IMR-90 (cell line): ENCODE data around the gene DCDC1. TPM values are rescaled to one million over a fixed set of nuclear protein-coding genes. Genes with fewer than 3 reads are reported as not detected.
A peak's percentile ranks its signal among the peaks of the same experiment; 100 is the strongest.

ENCODE experiments used
- ATAC-seq: fragments of 200-7000 bp; cut with Tn5 transposase; 2 replicates; pipeline ENCODE4 v1.9.1; 2020; ENCODE audit warnings: low read depth, mild to moderate bottlenecking, moderate library complexity
- BruUV-seq: library from RNA; stranded (reverse); fragments of 400-500 nt; replicated peaks from 2 replicates; lab custom pipeline; 2021; lab: Mats Ljungman, UMichigan
- CTCF ChIA-PET: fragments of 300-600 bp; formaldehyde crosslinking; extraction: SDS; loops from one replicate; lab custom pipeline; 2021; ENCODE audit warnings: antibody characterized with exemption; lab: Yijun Ruan, JAX
- POLR2A ChIA-PET: fragments of 300-600 bp; sonication (Branson Sonifier 250); formaldehyde crosslinking; loops from one replicate; lab custom pipeline; 2022; ENCODE audit warnings: antibody characterized with exemption; ENCODE audit not compliant: unreplicated experiment; lab: Charles Lee
- DNase-seq: peaks from one replicate; pipeline ENCODE4 v3.0.0; 2013
- H2AFZ ChIP-seq: replicated peaks from 2 replicates; pipeline ENCODE3; 2013; ENCODE audit warnings: low read length, mild to moderate bottlenecking; ENCODE audit not compliant: poor library complexity
- H2AK5ac ChIP-seq: 2 replicates; pipeline ENCODE4 v1.6.1; 2013; ENCODE audit warnings: low read depth, low read length, inconsistent platforms
- H2AK9ac ChIP-seq: replicated peaks from 2 replicates; pipeline ENCODE3; 2013; ENCODE audit warnings: mild to moderate bottlenecking, low read depth, low read length, moderate library complexity; ENCODE audit not compliant: poor library complexity
- H2BK120ac ChIP-seq: 2 replicates; pipeline ENCODE4 v1.6.1; 2013; ENCODE audit warnings: low read depth, low read length, inconsistent platforms
- H2BK15ac ChIP-seq: 3 replicates; pipeline ENCODE4 v1.6.1; 2013; ENCODE audit warnings: low read depth, low read length, inconsistent platforms
- H2BK20ac ChIP-seq: 2 replicates; pipeline ENCODE4 v1.6.1; 2013; ENCODE audit warnings: low read depth, mild to moderate bottlenecking, inconsistent platforms, low read length, moderate library complexity
- H2BK5ac ChIP-seq: 2 replicates; pipeline ENCODE4 v1.6.1; 2013; ENCODE audit warnings: mild to moderate bottlenecking, low read depth, low read length, inconsistent platforms; ENCODE audit not compliant: poor library complexity, severe bottlenecking
- H3K14ac ChIP-seq: replicated peaks from 2 replicates; pipeline ENCODE4 v1.6.1; 2013; ENCODE audit warnings: low read depth, low read length, inconsistent platforms
- H3K18ac ChIP-seq: 2 replicates; pipeline ENCODE4 v1.6.1; 2013; ENCODE audit warnings: low read depth, low read length, control low read depth
- H3K23ac ChIP-seq: 2 replicates; pipeline ENCODE4 v1.6.1; 2013; ENCODE audit warnings: low read depth, low read length, inconsistent platforms
- H3K27ac ChIP-seq: 2 replicates; pipeline ENCODE4 v1.5.1; 2013; ENCODE audit warnings: mild to moderate bottlenecking, control low read depth, low read length; ENCODE audit not compliant: insufficient read depth
- H3K27me3 ChIP-seq: 2 replicates; pipeline ENCODE4 v1.6.1; 2013; ENCODE audit warnings: low read length; ENCODE audit not compliant: control insufficient read depth, insufficient read depth
- H3K36me3 ChIP-seq: 2 replicates; pipeline ENCODE4 v1.6.1; 2013; ENCODE audit warnings: low read length, mixed read lengths; ENCODE audit not compliant: control insufficient read depth, insufficient read depth
- H3K4ac ChIP-seq: 2 replicates; pipeline ENCODE4 v1.6.1; 2013; ENCODE audit warnings: low read depth, low read length, inconsistent platforms
- H3K4me1 ChIP-seq: 2 replicates; pipeline ENCODE4 v1.6.1; 2013; ENCODE audit warnings: low read length, mixed read lengths; ENCODE audit not compliant: control insufficient read depth, insufficient read depth
- H3K4me2 ChIP-seq: 2 replicates; pipeline ENCODE4 v1.6.1; 2013; ENCODE audit warnings: low read depth, mild to moderate bottlenecking, control low read depth, low read length, moderate library complexity
- H3K4me3 ChIP-seq: 2 replicates; pipeline ENCODE4 v1.5.1; 2013; ENCODE audit warnings: low read depth, mild to moderate bottlenecking, control low read depth, low read length, moderate library complexity; ENCODE audit not compliant: insufficient read depth
- H3K56ac ChIP-seq: 2 replicates; pipeline ENCODE4 v1.6.1; 2013; ENCODE audit warnings: low read length, inconsistent platforms; ENCODE audit not compliant: insufficient read depth; ENCODE audit errors: extremely low read depth
- H3K79me1 ChIP-seq, 2 experiments: 2 replicates each; pipeline ENCODE4 v1.6.1; 2013; ENCODE audit warnings: low read length in 2 of 2, inconsistent platforms in 1 of 2, low read depth in 1 of 2
- H3K9ac ChIP-seq: 2 replicates; pipeline ENCODE4 v1.6.1; 2013; ENCODE audit warnings: low read depth, low read length, control low read depth
- H3K9me1 ChIP-seq: 2 replicates; pipeline ENCODE4 v1.6.1; 2013; ENCODE audit warnings: low read length, inconsistent platforms; ENCODE audit not compliant: insufficient read depth
- H3K9me3 ChIP-seq: 2 replicates; pipeline ENCODE4 v1.6.1; 2013; ENCODE audit warnings: low read length; ENCODE audit not compliant: control insufficient read depth, insufficient read depth
- H4K20me1 ChIP-seq: 2 replicates; pipeline ENCODE4 v1.6.1; 2013; ENCODE audit warnings: low read length, inconsistent platforms; ENCODE audit not compliant: insufficient read depth
- H4K5ac ChIP-seq: 2 replicates; pipeline ENCODE4 v1.6.1; 2013; ENCODE audit warnings: mild to moderate bottlenecking, low read depth, low read length, control low read depth
- H4K8ac ChIP-seq, 2 experiments: 2 replicates each; pipeline ENCODE4 v1.6.1; 2013; ENCODE audit warnings: low read depth in 2 of 2, low read length in 2 of 2, control low read depth in 1 of 2, inconsistent platforms in 1 of 2
- H4K91ac ChIP-seq: 2 replicates; pipeline ENCODE4 v1.6.1; 2013; ENCODE audit warnings: low read depth, low read length, inconsistent platforms; ENCODE audit not compliant: insufficient read depth
- BHLHE40 ChIP-seq: fragments of 150-350 bp; IDR thresholded peaks from 2 replicates; pipeline ENCODE4 v1.6.1; 2016; ENCODE audit warnings: mild to moderate bottlenecking, low read depth, low read length
- CHD1 ChIP-seq: IDR thresholded peaks from 2 replicates; pipeline ENCODE4 v1.6.1; 2012; ENCODE audit warnings: low read depth, low read length, improper control_type of control experiment
- ELK1 ChIP-seq: fragments of 150-350 bp; IDR thresholded peaks from 2 replicates; pipeline ENCODE4 v1.6.1; 2016; ENCODE audit warnings: low read depth, mild to moderate bottlenecking, low read length, moderate library complexity, borderline replicate concordance
- FOS ChIP-seq: fragments of 150-350 bp; IDR thresholded peaks from 2 replicates; pipeline ENCODE4 v1.6.1; 2016; ENCODE audit warnings: low read depth, low read length
- NFE2L2 ChIP-seq: fragments of 150-350 bp; IDR thresholded peaks from 2 replicates; pipeline ENCODE4 v1.6.1; 2016; ENCODE audit warnings: low read depth, mild to moderate bottlenecking, low read length
- POLR2A ChIP-seq: IDR thresholded peaks from 2 replicates; pipeline ENCODE4 v1.6.1; 2012; ENCODE audit warnings: mild to moderate bottlenecking, low read depth, low read length
- RAD21 ChIP-seq: IDR thresholded peaks from 2 replicates; pipeline ENCODE4 v1.6.1; 2012; ENCODE audit warnings: low read length, improper control_type of control experiment
- RCOR1 ChIP-seq: IDR thresholded peaks from 2 replicates; pipeline ENCODE4 v1.6.1; 2012; ENCODE audit warnings: mild to moderate bottlenecking, low read length, improper control_type of control experiment; ENCODE audit not compliant: insufficient replicate concordance
- RFX5 ChIP-seq: IDR thresholded peaks from 2 replicates; pipeline ENCODE4 v1.8.0; 2012; ENCODE audit warnings: low read depth, mild to moderate bottlenecking, low read length, moderate library complexity
- SMC3 ChIP-seq: fragments of 150-350 bp; IDR thresholded peaks from 2 replicates; pipeline ENCODE4 v1.6.1; 2016; ENCODE audit warnings: low read depth, mild to moderate bottlenecking, antibody characterized with exemption, low read length, moderate library complexity
- USF2 ChIP-seq: fragments of 150-350 bp; IDR thresholded peaks from 2 replicates; pipeline ENCODE4 v1.6.1; 2017; ENCODE audit warnings: mild to moderate bottlenecking, antibody characterized with exemption, low read length, low read depth
- WGBS, 2 experiments: methylation state at CpG; one replicate each; pipeline versions ENCODE4 v1.1.5 to v1.1.7; 2013; ENCODE audit warnings: missing lambda C conversion rate in 2 of 2; ENCODE audit not compliant: insufficient read length in 1 of 2; ENCODE audit errors: extremely low coverage in 2 of 2; 5-methylcytosine and 5-hydroxymethylcytosine counted together
- dilution Hi-C: fragments of 300-500 bp; cut with HindIII; formaldehyde crosslinking; loops from one replicate; pipeline ENCODE4 v1.14.3; 2018; ENCODE audit warnings: low sequenced_read_pairs; ENCODE audit not compliant: unreplicated experiment
- in situ Hi-C: fragments of 300-500 bp; cut with MboI; formaldehyde crosslinking; loops from 3 replicates; pipeline ENCODE4 v1.14.3; 2019; ENCODE audit warnings: low sequenced_read_pairs, inconsistent platforms, mixed read lengths
- intact Hi-C: fragments of 100-400 bp; cut with micrococcal nuclease; formaldehyde crosslinking; loops from 2 replicates; pipeline ENCODE4 v1.10.0; 2022
- polyA plus RNA-seq, 3 experiments: library from polyadenylated mRNA; depleted of rRNA; stranded (reverse); fragments of >200 nt; gene quantifications; 2 replicates each; pipeline ENCODE4 v1.2.3, GENCODE V29; 2012; ENCODE audit warnings: low replicate concordance in 1 of 3
- total RNA-seq: library from RNA; depleted of rRNA; stranded (reverse); fragments of >200 nt; gene quantifications from 2 replicates; pipeline ENCODE4 v1.2.3, GENCODE V29; 2012

Gene DCDC1
- total and polyA plus RNA-seq, 2 of the 4 experiments (the other 2 are of a cell fraction), result not detected

GRCh38 chr11:30936491-30936890, 433.0 kb downstream of the DCDC1 start:
- H3K9me3 ChIP-seq, result no peaks in the 10 kb centered on the region
- H4K8ac ChIP-seq, result no peak overlapping the region
- no peak overlapping the region for H2BK120ac ChIP-seq
- no peak overlapping the region for H3K14ac ChIP-seq
- no peaks in the 10 kb centered on the region for H3K36me3 ChIP-seq
- TF ChIP-seq NFE2L2 (no peak), RCOR1 (no peak), FOS (no peak), ELK1 (no peak), CHD1 (no peak), USF2 (no peak), SMC3 (no peak), POLR2A (no peak), RAD21 (no peak), BHLHE40 (no peak), RFX5 (no peak)
- H3K4ac ChIP-seq, result no peak overlapping the region
- no TSS peak for BruUV-seq
- intact Hi-C loops, result no loop called here
- H3K23ac ChIP-seq, result no peak overlapping the region
- no peak overlapping the region for H3K18ac ChIP-seq
- no peak overlapping the region for H2BK5ac ChIP-seq
- no peak overlapping the region for H3K9ac ChIP-seq
- no peak overlapping the region for H3K4me2 ChIP-seq
- no peaks in the 10 kb centered on the region for H4K20me1 ChIP-seq
- no peak overlapping the region for H4K5ac ChIP-seq
- H4K91ac ChIP-seq, result no peak overlapping the region
- no peak overlapping the region for H2AK5ac ChIP-seq
- POLR2A ChIA-PET, result no interaction called here
- H3K4me1 ChIP-seq, result no peaks in the 10 kb centered on the region
- no peaks in the 10 kb centered on the region for H3K27me3 ChIP-seq
- H3K27ac ChIP-seq, result no peak overlapping the region
- peak; percentile 27; the same call in 1 of the 2 replicates for ATAC-seq
- no peak overlapping the region for H3K4me3 ChIP-seq
- H2AFZ ChIP-seq, result no peak overlapping the region
- H3K9me1 ChIP-seq, result no peaks in the 10 kb centered on the region
- in situ Hi-C loops, result no loop called here
- dilution Hi-C loops, result no loop called here
- H3K56ac ChIP-seq, result no peak overlapping the region
- H2AK9ac ChIP-seq, result no peak overlapping the region
- CTCF ChIA-PET, result no interaction called here
- no peak overlapping the region for H2BK15ac ChIP-seq
- no peak overlapping the region for H2BK20ac ChIP-seq
- WGBS, 2 experiments, result no CpG with 5 or more reads among the region's 2 CpGs
- peak; percentile 27 for DNase-seq
- H3K79me1 ChIP-seq, result no peaks in the 10 kb centered on the region
